H9 (cell line): ENCODE data around the gene ADAM19. TPM values are rescaled to one million over a fixed set of nuclear protein-coding genes. Genes with fewer than 3 reads are reported as not detected.

ENCODE experiments used
- DNase-seq: peaks from one replicate; pipeline ENCODE4 v3.0.0-alpha.2; 2017
- H2AFZ ChIP-seq: one replicate; pipeline ENCODE4 v1.6.1; 2013; ENCODE audit warnings: mild to moderate bottlenecking, low read length, control low read depth, moderate library complexity
- H2AK5ac ChIP-seq: 2 replicates; pipeline ENCODE4 v1.6.1; 2013; ENCODE audit warnings: low read length, control low read depth, mixed read lengths; ENCODE audit not compliant: insufficient read length
- H2BK120ac ChIP-seq: one replicate; pipeline ENCODE4 v1.6.1; 2013; ENCODE audit warnings: low read depth, mild to moderate bottlenecking, low read length, control low read depth, inconsistent platforms; ENCODE audit not compliant: poor library complexity, severe bottlenecking
- H2BK12ac ChIP-seq: 2 replicates; pipeline ENCODE4 v1.6.1; 2013; ENCODE audit warnings: low read length, control low read depth, mixed read lengths, low read depth; ENCODE audit not compliant: insufficient read length
- H2BK15ac ChIP-seq: 2 replicates; pipeline ENCODE4 v1.6.1; 2013; ENCODE audit warnings: low read depth, low read length, control low read depth
- H2BK20ac ChIP-seq: one replicate; pipeline ENCODE4 v1.6.1; 2013; ENCODE audit warnings: low read depth, mild to moderate bottlenecking, low read length, control low read depth, inconsistent platforms; ENCODE audit not compliant: poor library complexity, severe bottlenecking
- H2BK5ac ChIP-seq: 2 replicates; pipeline ENCODE4 v1.6.1; 2013; ENCODE audit warnings: low read length, control low read depth, mixed read lengths; ENCODE audit not compliant: insufficient read length
- H3K14ac ChIP-seq: 2 replicates; pipeline ENCODE4 v1.6.1; 2013; ENCODE audit warnings: low read length, control low read depth; ENCODE audit not compliant: insufficient read depth
- H3K18ac ChIP-seq: 2 replicates; pipeline ENCODE4 v1.6.1; 2013; ENCODE audit warnings: low read depth, mild to moderate bottlenecking, mixed read lengths, low read length, control low read depth; ENCODE audit not compliant: insufficient read length
- H3K23ac ChIP-seq: 2 replicates; pipeline ENCODE4 v1.6.1; 2013; ENCODE audit warnings: low read length, control low read depth, mixed read lengths, low read depth; ENCODE audit not compliant: insufficient read length
- H3K23me2 ChIP-seq: 2 replicates; pipeline ENCODE4 v1.6.1; 2013; ENCODE audit warnings: low read depth, mild to moderate bottlenecking, mixed read lengths, low read length, control low read depth; ENCODE audit not compliant: insufficient read length, poor library complexity, severe bottlenecking
- H3K27ac ChIP-seq: 2 replicates; pipeline ENCODE4 v1.5.1; 2013; ENCODE audit warnings: low read length, control low read depth, mixed read lengths, low read depth; ENCODE audit not compliant: insufficient read length
- H3K27me3 ChIP-seq: 2 replicates; pipeline ENCODE4 v1.6.1; 2013; ENCODE audit warnings: low read length, control low read depth, inconsistent platforms; ENCODE audit not compliant: insufficient read depth
- H3K4ac ChIP-seq: 2 replicates; pipeline ENCODE4 v1.6.1; 2013; ENCODE audit warnings: low read depth, mild to moderate bottlenecking, control low read depth, inconsistent platforms, low read length, moderate library complexity
- H3K4me1 ChIP-seq: 2 replicates; pipeline ENCODE4 v1.6.1; 2013; ENCODE audit warnings: low read length, control low read depth, inconsistent platforms; ENCODE audit not compliant: insufficient read depth
- H3K4me2 ChIP-seq: 2 replicates; pipeline ENCODE4 v1.6.1; 2013; ENCODE audit warnings: low read length, control low read depth, mixed read lengths; ENCODE audit not compliant: insufficient read length, insufficient read depth
- H3K56ac ChIP-seq: 2 replicates; pipeline ENCODE4 v1.6.1; 2013; ENCODE audit warnings: low read depth, mild to moderate bottlenecking, mixed read lengths, low read length, control low read depth; ENCODE audit not compliant: insufficient read length
- H3K79me1 ChIP-seq: 2 replicates; pipeline ENCODE4 v1.6.1; 2013; ENCODE audit warnings: low read depth, mild to moderate bottlenecking, moderate library complexity, low read length, control low read depth, inconsistent platforms; ENCODE audit not compliant: insufficient read depth, poor library complexity, severe bottlenecking
- H3K79me2 ChIP-seq: 2 replicates; pipeline ENCODE4 v1.6.1; 2013; ENCODE audit warnings: low read length, control low read depth, inconsistent platforms; ENCODE audit not compliant: insufficient read depth
- H3K9ac ChIP-seq: 2 replicates; pipeline ENCODE4 v1.6.1; 2013; ENCODE audit warnings: low read length, control low read depth, mixed read lengths; ENCODE audit not compliant: insufficient read length; ENCODE audit errors: extremely low read depth
- H3K9me3 ChIP-seq: one replicate; pipeline ENCODE4 v1.6.1; 2013; ENCODE audit warnings: low read depth, low read length, inconsistent platforms; ENCODE audit not compliant: control insufficient read depth
- H3T11ph ChIP-seq: one replicate; pipeline ENCODE4 v1.6.1; 2013; ENCODE audit warnings: mild to moderate bottlenecking, low read length, control low read depth, inconsistent platforms
- H4K20me1 ChIP-seq: one replicate; pipeline ENCODE4 v1.6.1; 2013; ENCODE audit not compliant: control insufficient read depth, insufficient read length, insufficient read depth
- H4K5ac ChIP-seq: 2 replicates; pipeline ENCODE4 v1.6.1; 2013; ENCODE audit warnings: low read depth, mild to moderate bottlenecking, mixed read lengths, low read length, control low read depth; ENCODE audit not compliant: insufficient read length
- H4K8ac ChIP-seq: replicated peaks from 2 replicates; pipeline ENCODE4 v1.6.1; 2013; ENCODE audit warnings: low read length, control low read depth, mixed read lengths, low read depth; ENCODE audit not compliant: insufficient read length
- H4K91ac ChIP-seq: 2 replicates; pipeline ENCODE4 v1.6.1; 2013; ENCODE audit warnings: low read depth, mild to moderate bottlenecking, moderate library complexity, mixed read lengths, low read length, control low read depth; ENCODE audit not compliant: insufficient read length
- H3K27ac Mint-ChIP-seq, 3 experiments: 2 replicates in 2 of 3; 3 replicates in 1 of 3; pipeline ENCODE4 v1.8.0; 2020 to 2021; ENCODE audit warnings: mixed read lengths in 3 of 3, mild to moderate bottlenecking in 1 of 3, moderate library complexity in 1 of 3
- H3K27me3 Mint-ChIP-seq: 2 replicates; pipeline ENCODE4 v1.8.0; 2021; ENCODE audit warnings: low read depth, mild to moderate bottlenecking, moderate library complexity, mixed read lengths
- H3K36me3 Mint-ChIP-seq, 3 experiments: 2 replicates in 2 of 3; 3 replicates in 1 of 3; pipeline ENCODE4 v1.8.0; 2020 to 2021; ENCODE audit warnings: low read depth in 3 of 3, mixed read lengths in 3 of 3; ENCODE audit not compliant: insufficient read depth in 1 of 3
- H3K4me1 Mint-ChIP-seq, 2 experiments: 2 replicates each; pipeline ENCODE4 v1.8.0; 2020; ENCODE audit warnings: mixed read lengths in 2 of 2
- H3K4me3 Mint-ChIP-seq, 2 experiments: 2 replicates in 1 of 2; 3 replicates in 1 of 2; pipeline ENCODE4 v1.8.0; 2020 to 2021; ENCODE audit warnings: mild to moderate bottlenecking in 2 of 2, mixed read lengths in 2 of 2, moderate library complexity in 1 of 2
- H3K9me3 Mint-ChIP-seq, 2 experiments: 2 replicates in 1 of 2; 3 replicates in 1 of 2; pipeline ENCODE4 v1.8.0; 2020; ENCODE audit warnings: mild to moderate bottlenecking in 2 of 2, mixed read lengths in 2 of 2, moderate library complexity in 1 of 2
- WGBS: extraction: QIAGEN DNeasy Blood & Tissue Kit; methylation state at CpG from one replicate; pipeline ENCODE4 v1.1.7; 2013; ENCODE audit warnings: missing lambda C conversion rate, low lambda C conversion rate, mixed read lengths; ENCODE audit not compliant: insufficient read length; ENCODE audit errors: extremely low coverage; 5-methylcytosine and 5-hydroxymethylcytosine counted together
- total RNA-seq: library from RNA; stranded (reverse); gene quantifications from 2 replicates; pipeline ENCODE4 v1.2.1, GENCODE V29; 2021
- TF ChIP-seq, protein P1 (sequence below): fragments of 200-600 bp; sonication (generic); conservative IDR thresholded peaks from 3 replicates; pipeline ENCODE4 v1.8.0; 2021; ENCODE audit warnings: antibody characterized with exemption, mild to moderate bottlenecking

Gene ADAM19
- total RNA-seq, 1 experiment from 2014 or later = 9.9 TPM

- H2BK120ac ChIP-seq = no peak overlapping the region
- Mint-ChIP-seq H3K4me3 (no peak overlapping the region), H3K27me3 (no peaks in the 10 kb centered on the region), H3K9me3 (no peaks in the 10 kb centered on the region), H3K27ac (no peak overlapping the region), H3K36me3 (peaks cover 6 to 7% (median 6%) of the 10 kb centered on the region in 3 experiments; a peak in 6 of 7 replicates), H3K4me1 (no peaks in the 10 kb centered on the region)
- no CpG with 5 or more reads among the region's 9 CpGs for WGBS
- no peaks in the 10 kb centered on the region for H4K20me1 ChIP-seq
- no peaks in the 10 kb centered on the region for H3K9me3 ChIP-seq
- no peak overlapping the region for H3K56ac ChIP-seq
- no peak overlapping the region for H4K8ac ChIP-seq
- no peaks in the 10 kb centered on the region for H3K23me2 ChIP-seq
- H3K27ac ChIP-seq = no peak overlapping the region
- H2AK5ac ChIP-seq = no peak overlapping the region
- no peak overlapping the region for H3K23ac ChIP-seq
- no peak overlapping the region for H3K4ac ChIP-seq
- no peak overlapping the region for H3K9ac ChIP-seq
- no peak overlapping the region for H3K4me2 ChIP-seq
- no peak overlapping the region for H4K91ac ChIP-seq
- H3K79me2 ChIP-seq = no peaks in the 10 kb centered on the region
- TF ChIP-seq, protein P1, sequence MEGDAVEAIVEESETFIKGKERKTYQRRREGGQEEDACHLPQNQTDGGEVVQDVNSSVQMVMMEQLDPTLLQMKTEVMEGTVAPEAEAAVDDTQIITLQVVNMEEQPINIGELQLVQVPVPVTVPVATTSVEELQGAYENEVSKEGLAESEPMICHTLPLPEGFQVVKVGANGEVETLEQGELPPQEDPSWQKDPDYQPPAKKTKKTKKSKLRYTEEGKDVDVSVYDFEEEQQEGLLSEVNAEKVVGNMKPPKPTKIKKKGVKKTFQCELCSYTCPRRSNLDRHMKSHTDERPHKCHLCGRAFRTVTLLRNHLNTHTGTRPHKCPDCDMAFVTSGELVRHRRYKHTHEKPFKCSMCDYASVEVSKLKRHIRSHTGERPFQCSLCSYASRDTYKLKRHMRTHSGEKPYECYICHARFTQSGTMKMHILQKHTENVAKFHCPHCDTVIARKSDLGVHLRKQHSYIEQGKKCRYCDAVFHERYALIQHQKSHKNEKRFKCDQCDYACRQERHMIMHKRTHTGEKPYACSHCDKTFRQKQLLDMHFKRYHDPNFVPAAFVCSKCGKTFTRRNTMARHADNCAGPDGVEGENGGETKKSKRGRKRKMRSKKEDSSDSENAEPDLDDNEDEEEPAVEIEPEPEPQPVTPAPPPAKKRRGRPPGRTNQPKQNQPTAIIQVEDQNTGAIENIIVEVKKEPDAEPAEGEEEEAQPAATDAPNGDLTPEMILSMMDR = no peak
- no peak overlapping the region for H2BK12ac ChIP-seq
- H3K4me1 ChIP-seq = no peaks in the 10 kb centered on the region; the same call in 1 of the 2 replicates
- no peak overlapping the region for H4K5ac ChIP-seq
- H3K18ac ChIP-seq = no peak overlapping the region
- no peak overlapping the region for H2BK15ac ChIP-seq
- no peaks in the 10 kb centered on the region for H3K79me1 ChIP-seq
- H2BK5ac ChIP-seq = no peak overlapping the region
- DNase-seq = no peak
- no peak overlapping the region for H2BK20ac ChIP-seq
- no peaks in the 10 kb centered on the region for H3K27me3 ChIP-seq
- H3T11ph ChIP-seq = no peak overlapping the region
- H3K14ac ChIP-seq = no peak overlapping the region
- no peak overlapping the region for H2AFZ ChIP-seq
Measured at GRCh38 chr5:157509093-157509492, 66.5 kb downstream of the ADAM19 start.
